ENCODE data around the gene ROBO1.

ROBO1 gene

DNA sequence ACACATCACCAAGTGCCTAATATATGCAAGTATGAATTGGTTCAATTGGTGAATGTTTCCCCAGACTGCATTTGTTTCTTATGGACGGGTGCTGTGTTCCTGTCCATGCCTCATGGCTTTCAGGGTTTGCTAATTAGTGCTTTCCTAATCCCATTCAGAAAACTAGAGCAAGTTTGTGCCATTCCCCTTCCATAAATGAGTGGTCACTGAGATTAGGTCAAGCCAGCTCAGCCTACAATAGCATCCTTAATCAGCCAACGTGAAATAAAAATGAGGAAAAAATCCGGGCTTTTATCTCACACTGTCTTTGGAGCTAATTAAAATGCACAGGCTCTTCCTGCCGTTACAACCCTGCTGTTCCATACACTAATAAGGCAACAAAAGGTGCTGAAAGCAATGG lies 788.8 kb downstream of the ROBO1 start:
- Histone ChIP-seq H3K9ac (ENCODE audit: low read depth, low read length) (no peak overlapping the region), H3K4me1 (ENCODE audit: insufficient read depth, low read length) (no peaks in the 10 kb centered on the region), H3K27ac (ENCODE audit: low read length) (no peak overlapping the region), H3K4me3 (ENCODE audit: low read depth in 1 of 2, low read length in 2 of 2) (no peak overlapping the region), H4K20me1 (ENCODE audit: insufficient read depth, low read length) (no peaks in the 10 kb centered on the region), H2AFZ (ENCODE audit: low read depth, low read length) (no peak overlapping the region), H3K4me2 (ENCODE audit: insufficient read depth, low read length) (no peak overlapping the region), H3K36me3 (ENCODE audit: insufficient read depth, low read length) (no peaks in the 10 kb centered on the region), H3K79me2 (ENCODE audit: insufficient read depth, low read length) (no peaks in the 10 kb centered on the region), H3K27me3 (ENCODE audit: insufficient read depth, low read length, poor library complexity) (no peaks in the 10 kb centered on the region), H3K9me3 (ENCODE audit: insufficient read depth, low read length, severe bottlenecking) (no peaks in the 10 kb centered on the region)
- DNase-seq (no peak), ATAC-seq (ENCODE audit: insufficient read depth, low read depth) (no peak)
- TF ChIP-seq, protein P1, sequence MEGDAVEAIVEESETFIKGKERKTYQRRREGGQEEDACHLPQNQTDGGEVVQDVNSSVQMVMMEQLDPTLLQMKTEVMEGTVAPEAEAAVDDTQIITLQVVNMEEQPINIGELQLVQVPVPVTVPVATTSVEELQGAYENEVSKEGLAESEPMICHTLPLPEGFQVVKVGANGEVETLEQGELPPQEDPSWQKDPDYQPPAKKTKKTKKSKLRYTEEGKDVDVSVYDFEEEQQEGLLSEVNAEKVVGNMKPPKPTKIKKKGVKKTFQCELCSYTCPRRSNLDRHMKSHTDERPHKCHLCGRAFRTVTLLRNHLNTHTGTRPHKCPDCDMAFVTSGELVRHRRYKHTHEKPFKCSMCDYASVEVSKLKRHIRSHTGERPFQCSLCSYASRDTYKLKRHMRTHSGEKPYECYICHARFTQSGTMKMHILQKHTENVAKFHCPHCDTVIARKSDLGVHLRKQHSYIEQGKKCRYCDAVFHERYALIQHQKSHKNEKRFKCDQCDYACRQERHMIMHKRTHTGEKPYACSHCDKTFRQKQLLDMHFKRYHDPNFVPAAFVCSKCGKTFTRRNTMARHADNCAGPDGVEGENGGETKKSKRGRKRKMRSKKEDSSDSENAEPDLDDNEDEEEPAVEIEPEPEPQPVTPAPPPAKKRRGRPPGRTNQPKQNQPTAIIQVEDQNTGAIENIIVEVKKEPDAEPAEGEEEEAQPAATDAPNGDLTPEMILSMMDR (IDR thresholded peaks at IDR 0.05; ENCODE audit: borderline replicate concordance, extremely low read depth, low read length, poor library complexity, severe bottlenecking) = no peak
- no peak for TF ChIP-seq EZH2 (IDR thresholded peaks at IDR 0.05; ENCODE audit: borderline replicate concordance, low read depth, low read length, severe bottlenecking)

DNA sequence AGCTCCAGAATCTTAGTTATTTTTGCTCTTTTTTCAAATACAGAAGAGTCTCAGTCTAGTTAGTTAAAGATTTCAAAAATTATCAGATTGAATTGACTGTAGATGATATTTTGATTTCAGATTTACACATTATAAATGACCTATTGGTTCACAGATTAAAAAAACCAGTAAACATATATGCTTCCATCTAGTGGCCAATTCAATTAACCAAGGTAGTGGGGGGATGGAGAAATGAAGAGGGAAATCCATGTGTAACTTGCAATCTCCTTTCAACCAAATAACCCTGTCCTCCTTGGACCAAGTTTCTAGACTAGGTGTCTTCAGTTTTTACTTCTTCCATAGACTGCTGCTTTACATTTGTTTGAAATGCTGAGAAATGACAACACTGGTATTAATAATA lies 789.8 kb downstream of the ROBO1 start:
- DNase-seq (no peak), ATAC-seq (ENCODE audit: insufficient read depth, low read depth) (no peak)
- no peak overlapping the region for H2AFZ ChIP-seq (ENCODE audit: low read depth, low read length)
- H3K36me3 ChIP-seq (ENCODE audit: insufficient read depth, low read length) = no peaks in the 10 kb centered on the region
- no peaks in the 10 kb centered on the region for H4K20me1 ChIP-seq (ENCODE audit: insufficient read depth, low read length)
- no peak overlapping the region for H3K4me2 ChIP-seq (ENCODE audit: insufficient read depth, low read length)
- TF ChIP-seq, protein P1 (IDR thresholded peaks at IDR 0.05; ENCODE audit: borderline replicate concordance, extremely low read depth, low read length, poor library complexity, severe bottlenecking) = no peak
- no peak for TF ChIP-seq EZH2 (IDR thresholded peaks at IDR 0.05; ENCODE audit: borderline replicate concordance, low read depth, low read length, severe bottlenecking)
- H3K9me3 ChIP-seq (ENCODE audit: insufficient read depth, low read length, severe bottlenecking) = no peaks in the 10 kb centered on the region
- no peaks in the 10 kb centered on the region for H3K4me1 ChIP-seq (ENCODE audit: insufficient read depth, low read length)
- no peak overlapping the region for H3K4me3 ChIP-seq (ENCODE audit: low read depth in 1 of 2, low read length in 2 of 2)
- H3K79me2 ChIP-seq (ENCODE audit: insufficient read depth, low read length) = no peaks in the 10 kb centered on the region
- no peak overlapping the region for H3K27ac ChIP-seq (ENCODE audit: low read length)
- H3K27me3 ChIP-seq (ENCODE audit: insufficient read depth, low read length, poor library complexity) = no peaks in the 10 kb centered on the region
- H3K9ac ChIP-seq (ENCODE audit: low read depth, low read length) = no peak overlapping the region

DNA sequence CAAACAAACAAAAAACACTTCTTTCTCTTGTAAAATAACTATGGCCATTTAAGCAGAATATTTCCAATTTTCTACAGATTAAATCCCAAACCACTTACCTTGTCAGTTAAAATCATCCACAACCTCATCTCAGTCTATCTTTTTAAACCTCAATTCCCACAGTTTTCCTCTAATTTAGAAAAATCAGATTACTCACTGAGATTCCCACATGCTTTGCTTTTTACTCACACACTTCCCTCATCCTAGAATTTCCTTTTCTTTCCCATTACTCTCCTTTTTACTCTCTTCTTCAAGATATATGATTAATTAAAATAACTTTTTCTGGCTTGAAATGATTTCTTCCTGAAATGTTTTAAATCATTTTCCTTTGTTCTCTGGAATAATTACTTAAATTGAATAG lies 790.7 kb downstream of the ROBO1 start:
- Histone ChIP-seq H3K9me3 (ENCODE audit: insufficient read depth, low read length, severe bottlenecking) (no peaks in the 10 kb centered on the region), H3K36me3 (ENCODE audit: insufficient read depth, low read length) (no peaks in the 10 kb centered on the region), H3K4me2 (ENCODE audit: insufficient read depth, low read length) (no peak overlapping the region), H3K4me3 (ENCODE audit: low read depth in 1 of 2, low read length in 2 of 2) (no peak overlapping the region), H3K9ac (ENCODE audit: low read depth, low read length) (no peak overlapping the region), H3K27ac (ENCODE audit: low read length) (no peak overlapping the region), H2AFZ (ENCODE audit: low read depth, low read length) (no peak overlapping the region), H3K27me3 (ENCODE audit: insufficient read depth, low read length, poor library complexity) (no peaks in the 10 kb centered on the region), H3K79me2 (ENCODE audit: insufficient read depth, low read length) (no peaks in the 10 kb centered on the region), H4K20me1 (ENCODE audit: insufficient read depth, low read length) (no peaks in the 10 kb centered on the region), H3K4me1 (ENCODE audit: insufficient read depth, low read length) (no peaks in the 10 kb centered on the region)
- no peak for DNase-seq
- TF ChIP-seq, protein P1 (IDR thresholded peaks at IDR 0.05; ENCODE audit: borderline replicate concordance, extremely low read depth, low read length, poor library complexity, severe bottlenecking) = no peak
- no peak for TF ChIP-seq EZH2 (IDR thresholded peaks at IDR 0.05; ENCODE audit: borderline replicate concordance, low read depth, low read length, severe bottlenecking)
- ATAC-seq (ENCODE audit: insufficient read depth, low read depth) = no peak

DNA sequence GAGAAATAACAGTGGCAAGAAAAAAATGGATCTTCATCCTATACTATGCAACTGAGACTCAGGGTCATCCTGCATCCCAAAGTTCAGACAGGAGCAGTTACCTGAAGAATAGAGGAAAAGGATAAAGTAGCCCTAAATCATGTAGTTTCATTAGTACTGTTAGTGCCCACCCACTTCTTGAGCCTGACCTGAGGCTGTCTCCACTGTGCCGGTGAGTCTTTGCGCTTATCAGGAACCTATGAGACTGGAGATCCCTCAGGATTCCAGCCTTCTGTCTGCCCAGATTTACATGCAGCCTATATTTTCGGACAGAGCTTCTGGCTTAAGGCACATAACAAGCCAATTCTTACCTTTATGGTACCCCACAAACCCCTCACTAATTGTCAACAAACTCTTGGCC lies 791.6 kb downstream of the ROBO1 start:
- no peaks in the 10 kb centered on the region for H3K79me2 ChIP-seq (ENCODE audit: insufficient read depth, low read length)
- DNase-seq (no peak), ATAC-seq (ENCODE audit: insufficient read depth, low read depth) (no peak)
- H3K4me2 ChIP-seq (ENCODE audit: insufficient read depth, low read length) = no peak overlapping the region
- no peak overlapping the region for H3K4me3 ChIP-seq (ENCODE audit: low read depth in 1 of 2, low read length in 2 of 2)
- H4K20me1 ChIP-seq (ENCODE audit: insufficient read depth, low read length) = no peaks in the 10 kb centered on the region
- H2AFZ ChIP-seq (ENCODE audit: low read depth, low read length) = no peak overlapping the region
- TF ChIP-seq EZH2 (IDR thresholded peaks at IDR 0.05; ENCODE audit: borderline replicate concordance, low read depth, low read length, severe bottlenecking) = no peak
- TF ChIP-seq, protein P1 (IDR thresholded peaks at IDR 0.05; ENCODE audit: borderline replicate concordance, extremely low read depth, low read length, poor library complexity, severe bottlenecking) = no peak
- no peaks in the 10 kb centered on the region for H3K9me3 ChIP-seq (ENCODE audit: insufficient read depth, low read length, severe bottlenecking)
- H3K9ac ChIP-seq (ENCODE audit: low read depth, low read length) = no peak overlapping the region
- no peaks in the 10 kb centered on the region for H3K36me3 ChIP-seq (ENCODE audit: insufficient read depth, low read length)
- no peaks in the 10 kb centered on the region for H3K27me3 ChIP-seq (ENCODE audit: insufficient read depth, low read length, poor library complexity)
- H3K4me1 ChIP-seq (ENCODE audit: insufficient read depth, low read length) = no peaks in the 10 kb centered on the region
- H3K27ac ChIP-seq (ENCODE audit: low read length) = no peak overlapping the region
